ENCODE results near the gene PLPPR3. TPM values are rescaled to one million over a fixed set of nuclear protein-coding genes. Genes with fewer than 3 reads are reported as not detected.
A peak's percentile ranks its signal among the peaks of the same experiment; 100 is the strongest.

The PLPPR3 gene
- not detected for total RNA-seq

- DNase-seq (ENCODE audit: low spot score): no peak
These were observed at the start of gene PLPPR3 for GRCh38 chr19:821825-822503. TSS of gene PLPPR3 (minus strand) at chr19:821955. CDS start at chr19:821559, 396 bp downstream.

- DNase-seq (ENCODE audit: low spot score): no peak
These were observed 49.2 kb upstream of the PLPPR3 start for GRCh38 chr19:870963-871401.

- no peak for DNase-seq (ENCODE audit: low spot score)
These were observed 48.6 kb upstream of the PLPPR3 start for GRCh38 chr19:870314-870713.

- peak; percentile 82 for DNase-seq (ENCODE audit: low spot score)
These were observed 47.8 kb upstream of the PLPPR3 start for GRCh38 chr19:869245-870177.

- no peak for DNase-seq (ENCODE audit: low spot score)
These were observed 46.9 kb upstream of the PLPPR3 start for GRCh38 chr19:868458-869244.

- DNase-seq (ENCODE audit: low spot score): no peak
These were observed 46.2 kb upstream of the PLPPR3 start for GRCh38 chr19:867855-868457.

GRCh38 chr19:867301-867793 is 45.6 kb upstream of the PLPPR3 start:
- DNase-seq (ENCODE audit: low spot score): no peak

- no peak for DNase-seq (ENCODE audit: low spot score)
These were observed 45.1 kb upstream of the PLPPR3 start for GRCh38 chr19:866769-867300.

GRCh38 chr19:863315-863620 is 41.5 kb upstream of the PLPPR3 start:
- no peak for DNase-seq (ENCODE audit: low spot score)

- peak; percentile 80 for DNase-seq (ENCODE audit: low spot score)
These were observed 41.0 kb upstream of the PLPPR3 start for GRCh38 chr19:862581-863314.

GRCh38 chr19:861756-862580 is 40.2 kb upstream of the PLPPR3 start:
- DNase-seq (ENCODE audit: low spot score): no peak

- no peak for DNase-seq (ENCODE audit: low spot score)
These were observed 39.5 kb upstream of the PLPPR3 start for GRCh38 chr19:861141-861755.

- no peak for DNase-seq (ENCODE audit: low spot score)
These were observed 37.4 kb upstream of the PLPPR3 start, which contains the start of gene CFD for GRCh38 chr19:858868-859843. TSS of gene CFD (plus strand) at chr19:859664. CDS start at chr19:859690, 26 bp downstream.

GRCh38 chr19:858284-858683 is 36.5 kb upstream of the PLPPR3 start:
- DNase-seq (ENCODE audit: low spot score): no peak

GRCh38 chr19:855566-856120 is 33.9 kb upstream of the PLPPR3 start:
- no peak for DNase-seq (ENCODE audit: low spot score)

- no peak for DNase-seq (ENCODE audit: low spot score)
These were observed 33.4 kb upstream of the PLPPR3 start for GRCh38 chr19:855142-855541.

- no peak for DNase-seq (ENCODE audit: low spot score)
These were observed 32.8 kb upstream of the PLPPR3 start for GRCh38 chr19:854549-854948.
